K562 (cell line): ENCODE data around the gene ATIC. TPM values are rescaled to one million over a fixed set of nuclear protein-coding genes. Genes with fewer than 3 reads are reported as not detected.

Experiments used
- BRD9 ChIP-seq: fragments of 450-650 bp; IDR thresholded peaks from 2 replicates; pipeline ENCODE4 v1.6.1; 2018; ENCODE audit warnings: low read depth; ENCODE audit not compliant: partially characterized antibody
- C11orf30 ChIP-seq: fragments of 450-650 bp; IDR thresholded peaks from 2 replicates; pipeline ENCODE4 v1.6.1; 2016; ENCODE audit warnings: low read depth, mild to moderate bottlenecking
- FOS ChIP-seq: IDR thresholded peaks from 3 replicates; pipeline ENCODE4 v1.6.1; 2011; ENCODE audit not compliant: insufficient read length; ENCODE audit errors: extremely low read depth
- HDAC2 ChIP-seq: fragments of 450-650 bp; IDR thresholded peaks from 2 replicates; pipeline ENCODE4 v1.6.1; 2016; ENCODE audit warnings: mild to moderate bottlenecking
- MAFF ChIP-seq: IDR thresholded peaks from 2 replicates; pipeline ENCODE4 v1.6.1; 2012; ENCODE audit warnings: low read length, improper control_type of control experiment
- MAFK ChIP-seq: IDR thresholded peaks from 2 replicates; pipeline ENCODE4 v1.6.1; 2011; ENCODE audit warnings: low read length, improper control_type of control experiment
- NFE2 ChIP-seq: IDR thresholded peaks from 2 replicates; pipeline ENCODE4 v1.6.1; 2014; ENCODE audit warnings: antibody characterized with exemption, low read depth
- NFE2L1 ChIP-seq: fragments of 450-650 bp; IDR thresholded peaks from 2 replicates; pipeline ENCODE4 v1.6.1; 2016; ENCODE audit warnings: missing genetic modification characterization, low read depth, mild to moderate bottlenecking, missing compliant biosample characterization, moderate library complexity, borderline replicate concordance
- NRF1 ChIP-seq, 2 experiments: fragments of 450-650 bp; IDR thresholded peaks in 1 of 2; conservative IDR thresholded peaks in 1 of 2; 2 replicates each; pipeline ENCODE4 v1.6.1; 2014; ENCODE audit warnings: mild to moderate bottlenecking in 2 of 2
- PHB ChIP-seq: fragments of 250-450 bp; sonication (Bioruptor Pico); IDR thresholded peaks from 2 replicates; pipeline ENCODE4 v1.5.0; 2021
- PPARD ChIP-seq: fragments of 250-450 bp; sonication (Bioruptor Pico); IDR thresholded peaks from 2 replicates; pipeline ENCODE4 v1.8.0; 2022; ENCODE audit warnings: inconsistent platforms, mild to moderate bottlenecking, moderate library complexity
- RAD21 ChIP-seq, 2 experiments: fragments of 250-450 bp in 1 of 2; fragments of 450-650 bp in 1 of 2; sonication (Bioruptor Pico) in 1 of 2; formaldehyde crosslinking in 1 of 2; IDR thresholded peaks in 1 of 2; conservative IDR thresholded peaks in 1 of 2; 2 replicates each; pipeline versions ENCODE4 v1.4.0 to v1.8.0; 2020 to 2022; ENCODE audit warnings: mild to moderate bottlenecking in 2 of 2, moderate library complexity in 1 of 2
- SAP30 ChIP-seq: fragments of 200-600 bp; sonication (generic); IDR thresholded peaks from 2 replicates; pipeline ENCODE4 v1.6.1; 2012; ENCODE audit warnings: borderline replicate concordance, low read depth, mild to moderate bottlenecking, moderate library complexity, low read length, control low read depth, inconsistent platforms; ENCODE audit not compliant: insufficient read depth, poor library complexity, severe bottlenecking
- SMARCA4 ChIP-seq: fragments of 450-650 bp; IDR thresholded peaks from 2 replicates; pipeline ENCODE4 v1.6.1; 2016
- SMC3 ChIP-seq: conservative IDR thresholded peaks from 2 replicates; pipeline ENCODE4 v1.6.1; 2011; ENCODE audit warnings: low read depth, low read length, improper control_type of control experiment; ENCODE audit not compliant: insufficient read depth
- ZNF316 ChIP-seq: fragments of 450-650 bp; IDR thresholded peaks from 2 replicates; pipeline ENCODE4 v1.6.1; 2016
- ZNF384 ChIP-seq: IDR thresholded peaks from 2 replicates; pipeline ENCODE4 v1.6.1; 2012; ENCODE audit warnings: low read depth, low read length, improper control_type of control experiment
- polyA plus RNA-seq, 8 experiments: library from polyadenylated mRNA; depleted of rRNA in 4 of 8; stranded (reverse) in 5 of 8; unstranded in 3 of 8; fragments of >200 nt; fragmentation: Nextera tagmentation in 2 of 8; fragmentation: Illumina TruSeq in 1 of 8; extraction: Ambion mirVana in 2 of 8; extraction: Trizol in 1 of 8; gene quantifications; 2 replicates each; pipeline versions ENCODE4 v1.2.1 to v1.2.3, GENCODE V29; 2011 to 2014; ENCODE audit warnings: inconsistent platforms in 1 of 8, missing spikeins in 1 of 8
- total RNA-seq, 7 experiments: library from RNA; depleted of rRNA in 6 of 7; stranded (reverse); fragments of >200 nt in 6 of 7; fragmentation: Illumina TruSeq in 2 of 7; extraction: Trizol in 2 of 7; gene quantifications; 2 replicates each; pipeline versions ENCODE4 v1.2.1 to v1.2.3, GENCODE V29; 2011 to 2021; ENCODE audit warnings: low replicate concordance in 1 of 7
- TF ChIP-seq, protein P1 (sequence below): IDR thresholded peaks from 2 replicates; pipeline ENCODE4 v1.6.1; 2012; ENCODE audit warnings: low read depth, low read length, improper control_type of control experiment, borderline replicate concordance
- TF ChIP-seq, protein P2 (sequence below): fragments of 250-450 bp; sonication (Bioruptor Pico); IDR thresholded peaks from 2 replicates; pipeline ENCODE4 v1.4.0; 2020; ENCODE audit warnings: mild to moderate bottlenecking, moderate library complexity, borderline replicate concordance
- TF ChIP-seq, protein P3 (sequence below), 3 experiments: fragments of 200-800 bp in 1 of 3; fragments of 250-450 bp in 1 of 3; fragments of 450-650 bp in 1 of 3; sonication (Bioruptor Pico) in 1 of 3; sonication (Bioruptor generic) in 1 of 3; formaldehyde crosslinking in 1 of 3; IDR thresholded peaks; 2 replicates each; pipeline versions ENCODE4 v1.6.1 to v1.8.0; 2016 to 2022; ENCODE audit warnings: mild to moderate bottlenecking in 2 of 3, missing genetic modification characterization in 2 of 3, missing compliant biosample characterization in 1 of 3, moderate library complexity in 1 of 3

ATIC gene
- total and polyA plus RNA-seq, 9 of the 15 experiments (the other 6 are each of a cell fraction or from before 2014, with no cell fraction given) = 45.6 to 480 (median 212) TPM

DNA sequence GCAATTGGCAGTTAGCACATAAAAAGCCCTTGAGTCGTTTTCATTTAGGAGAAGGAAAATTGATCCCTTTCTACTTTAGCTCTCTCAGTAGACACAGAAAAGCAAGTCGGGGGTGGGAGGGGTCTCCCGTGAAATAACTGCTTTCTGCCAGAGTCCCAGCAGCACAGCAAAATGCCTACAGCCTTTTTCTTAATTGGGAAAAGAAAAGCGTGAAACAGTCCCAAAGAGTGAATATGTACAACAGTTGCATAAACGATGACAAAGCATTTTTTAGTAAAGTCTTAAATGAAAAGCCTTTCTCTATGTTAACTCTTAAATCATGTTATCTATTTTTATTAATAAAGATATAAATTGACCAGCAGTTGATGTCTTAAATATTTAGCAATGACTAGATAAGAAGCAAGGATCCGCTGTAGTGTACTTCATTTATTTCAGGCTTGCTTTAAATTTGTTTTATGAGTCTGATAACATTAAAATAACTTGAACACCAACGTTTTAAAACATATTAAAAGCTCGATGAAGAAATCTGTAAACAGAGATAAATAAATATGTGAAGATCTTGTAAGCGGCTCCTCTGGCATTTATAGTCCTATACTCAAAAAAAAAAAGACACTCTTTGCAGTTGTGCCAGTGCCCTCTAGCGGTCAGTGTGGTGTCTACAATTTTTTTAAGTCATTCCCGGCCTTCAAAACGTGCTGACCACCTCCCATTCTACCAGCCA, 42.3 kb upstream of the ATIC start (continued):
- TF ChIP-seq, protein P1, sequence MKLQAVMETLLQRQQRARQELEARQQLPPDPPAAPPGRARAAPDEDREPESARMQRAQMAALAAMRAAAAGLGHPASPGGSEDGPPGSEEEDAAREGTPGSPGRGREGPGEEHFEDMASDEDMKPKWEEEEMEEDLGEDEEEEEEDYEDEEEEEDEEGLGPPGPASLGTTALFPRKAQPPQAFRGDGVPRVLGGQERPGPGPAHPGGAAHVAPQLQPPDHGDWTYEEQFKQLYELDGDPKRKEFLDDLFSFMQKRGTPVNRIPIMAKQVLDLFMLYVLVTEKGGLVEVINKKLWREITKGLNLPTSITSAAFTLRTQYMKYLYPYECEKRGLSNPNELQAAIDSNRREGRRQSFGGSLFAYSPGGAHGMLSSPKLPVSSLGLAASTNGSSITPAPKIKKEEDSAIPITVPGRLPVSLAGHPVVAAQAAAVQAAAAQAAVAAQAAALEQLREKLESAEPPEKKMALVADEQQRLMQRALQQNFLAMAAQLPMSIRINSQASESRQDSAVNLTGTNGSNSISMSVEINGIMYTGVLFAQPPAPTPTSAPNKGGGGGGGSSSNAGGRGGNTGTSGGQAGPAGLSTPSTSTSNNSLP = 0 out of 2 replicates have a peak, but pooled peaks have one; percentile 21
- no peak for TF ChIP-seq PPARD (CRISPR knock-in tag)
- TF ChIP-seq HDAC2 = no peak
- TF ChIP-seq SMC3 = peak; percentile 33; the same call in 1 of the 2 replicates
- TF ChIP-seq ZNF384 = peak; percentile 98
- TF ChIP-seq ZNF316 = peak; percentile 96
- peak; percentile 92 for TF ChIP-seq C11orf30
- TF ChIP-seq, protein P2, sequence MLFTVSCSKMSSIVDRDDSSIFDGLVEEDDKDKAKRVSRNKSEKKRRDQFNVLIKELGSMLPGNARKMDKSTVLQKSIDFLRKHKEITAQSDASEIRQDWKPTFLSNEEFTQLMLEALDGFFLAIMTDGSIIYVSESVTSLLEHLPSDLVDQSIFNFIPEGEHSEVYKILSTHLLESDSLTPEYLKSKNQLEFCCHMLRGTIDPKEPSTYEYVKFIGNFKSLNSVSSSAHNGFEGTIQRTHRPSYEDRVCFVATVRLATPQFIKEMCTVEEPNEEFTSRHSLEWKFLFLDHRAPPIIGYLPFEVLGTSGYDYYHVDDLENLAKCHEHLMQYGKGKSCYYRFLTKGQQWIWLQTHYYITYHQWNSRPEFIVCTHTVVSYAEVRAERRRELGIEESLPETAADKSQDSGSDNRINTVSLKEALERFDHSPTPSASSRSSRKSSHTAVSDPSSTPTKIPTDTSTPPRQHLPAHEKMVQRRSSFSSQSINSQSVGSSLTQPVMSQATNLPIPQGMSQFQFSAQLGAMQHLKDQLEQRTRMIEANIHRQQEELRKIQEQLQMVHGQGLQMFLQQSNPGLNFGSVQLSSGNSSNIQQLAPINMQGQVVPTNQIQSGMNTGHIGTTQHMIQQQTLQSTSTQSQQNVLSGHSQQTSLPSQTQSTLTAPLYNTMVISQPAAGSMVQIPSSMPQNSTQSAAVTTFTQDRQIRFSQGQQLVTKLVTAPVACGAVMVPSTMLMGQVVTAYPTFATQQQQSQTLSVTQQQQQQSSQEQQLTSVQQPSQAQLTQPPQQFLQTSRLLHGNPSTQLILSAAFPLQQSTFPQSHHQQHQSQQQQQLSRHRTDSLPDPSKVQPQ (CRISPR knock-in tag) = no peak
- peak; percentile 79; the same call in 1 of the 2 replicates for TF ChIP-seq NFE2L1 (tag)
- TF ChIP-seq NRF1 (conservative IDR thresholded peaks at IDR 0.05 in 1 of 2, IDR thresholded peaks at IDR 0.05 in 1 of 2) = no peak
- no peak for TF ChIP-seq PHB (CRISPR knock-in tag)
- peak; percentile 65 for TF ChIP-seq NFE2
- peak; percentile 83 for TF ChIP-seq BRD9
- TF ChIP-seq FOS = no peak
- peak; percentile 32 to 39; a peak in 3 of 4 replicates for TF ChIP-seq RAD21 (CRISPR knock-in tag; conservative IDR thresholded peaks at IDR 0.05 in 1 of 2, IDR thresholded peaks at IDR 0.05 in 1 of 2)
- 0 out of 2 replicates have a peak, but pooled peaks have one; percentile 36 for TF ChIP-seq SMARCA4
- TF ChIP-seq, protein P3, sequence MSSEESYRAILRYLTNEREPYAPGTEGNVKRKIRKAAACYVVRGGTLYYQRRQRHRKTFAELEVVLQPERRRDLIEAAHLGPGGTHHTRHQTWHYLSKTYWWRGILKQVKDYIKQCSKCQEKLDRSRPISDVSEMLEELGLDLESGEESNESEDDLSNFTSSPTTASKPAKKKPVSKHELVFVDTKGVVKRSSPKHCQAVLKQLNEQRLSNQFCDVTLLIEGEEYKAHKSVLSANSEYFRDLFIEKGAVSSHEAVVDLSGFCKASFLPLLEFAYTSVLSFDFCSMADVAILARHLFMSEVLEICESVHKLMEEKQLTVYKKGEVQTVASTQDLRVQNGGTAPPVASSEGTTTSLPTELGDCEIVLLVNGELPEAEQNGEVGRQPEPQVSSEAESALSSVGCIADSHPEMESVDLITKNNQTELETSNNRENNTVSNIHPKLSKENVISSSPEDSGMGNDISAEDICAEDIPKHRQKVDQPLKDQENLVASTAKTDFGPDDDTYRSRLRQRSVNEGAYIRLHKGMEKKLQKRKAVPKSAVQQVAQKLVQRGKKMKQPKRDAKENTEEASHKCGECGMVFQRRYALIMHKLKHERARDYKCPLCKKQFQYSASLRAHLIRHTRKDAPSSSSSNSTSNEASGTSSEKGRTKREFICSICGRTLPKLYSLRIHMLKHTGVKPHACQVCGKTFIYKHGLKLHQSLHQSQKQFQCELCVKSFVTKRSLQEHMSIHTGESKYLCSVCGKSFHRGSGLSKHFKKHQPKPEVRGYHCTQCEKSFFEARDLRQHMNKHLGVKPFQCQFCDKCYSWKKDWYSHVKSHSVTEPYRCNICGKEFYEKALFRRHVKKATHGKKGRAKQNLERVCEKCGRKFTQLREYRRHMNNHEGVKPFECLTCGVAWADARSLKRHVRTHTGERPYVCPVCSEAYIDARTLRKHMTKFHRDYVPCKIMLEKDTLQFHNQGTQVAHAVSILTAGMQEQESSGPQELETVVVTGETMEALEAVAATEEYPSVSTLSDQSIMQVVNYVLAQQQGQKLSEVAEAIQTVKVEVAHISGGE (CRISPR knock-in tag; IDR thresholded peaks at IDR 0.05) = no peak
- peak; percentile 87 for TF ChIP-seq MAFK
- no peak for TF ChIP-seq SAP30
- peak; percentile 88 for TF ChIP-seq MAFF
